Sigmoid colon (tissue), 7 donors: ENCODE data around the gene MYRIP. TPM values are rescaled to one million over a fixed set of nuclear protein-coding genes. Genes with fewer than 3 reads are reported as not detected.

ENCODE experiments used
- polyA plus RNA-seq, 3 donors: library from polyadenylated mRNA; stranded (reverse); fragments of 200-250 nt; gene quantifications; one replicate each; pipeline ENCODE4 v1.2.3, GENCODE V29; 2013
- small RNA-seq, 3 donors: library from RNA; depleted of rRNA; stranded (forward); fragments of <200 nt; gene quantifications; one replicate each; pipeline ENCODE3, GENCODE V24; 2016
- total RNA-seq, 4 donors: library from RNA; depleted of rRNA; stranded (reverse); fragments of >200 nt; gene quantifications; one replicate each; pipeline ENCODE4 v1.1.0, GENCODE V29; 2016
- donor health status: healthy with polysubstance abuse.
- donor health status: Bipolar disorder and iron deficiency.
- donor health status: healthy.

MYRIP gene
- total and polyA plus RNA-seq, 7 donors = 2.2 to 5.5 (median 4.2) TPM

Small RNA genes within 50 kb of the gene (small RNA-seq; reads per million reads assigned to genes)
- gene RF00264 (0 reads per million in 3 donors), gene RN7SL411P (0 reads per million in 3 donors), gene RNU4-56P (0 reads per million in 3 donors)
